Measurements from ENCODE around the gene ACP1. TPM values are rescaled to one million over a fixed set of nuclear protein-coding genes. Genes with fewer than 3 reads are reported as not detected.

ACP1 gene
- total and polyA plus RNA-seq, 10 of the 15 experiments (the other 5 are each of a cell fraction or from before 2014, with no cell fraction given) = 120 to 468 (median 175) TPM

DNA sequence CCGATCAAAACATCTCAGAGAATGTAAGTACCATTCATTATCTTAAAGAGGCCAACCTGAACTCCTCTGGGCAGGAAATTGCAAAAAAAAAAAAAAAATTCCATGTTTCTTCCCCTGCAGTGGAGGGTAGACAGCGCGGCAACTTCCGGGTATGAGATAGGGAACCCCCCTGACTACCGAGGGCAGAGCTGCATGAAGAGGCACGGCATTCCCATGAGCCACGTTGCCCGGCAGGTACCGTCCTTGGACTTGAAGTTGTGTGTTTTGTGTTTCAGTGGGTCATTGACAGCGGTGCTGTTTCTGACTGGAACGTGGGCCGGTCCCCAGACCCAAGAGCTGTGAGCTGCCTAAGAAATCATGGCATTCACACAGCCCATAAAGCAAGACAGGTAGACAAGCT is 7.2 kb downstream of the ACP1 start:
- Histone ChIP-seq H2AFZ (ENCODE audit: control insufficient read depth, low read depth, low read length) (no peak overlapping the region), H3K4me2 (ENCODE audit: control insufficient read depth, insufficient read depth) (no peak overlapping the region), H4K20me1 (ENCODE audit: control insufficient read depth, insufficient read depth) (peaks cover 4% of the 10 kb centered on the region; the same call in 1 of the 2 replicates), H3K27ac (ENCODE audit: control insufficient read depth, insufficient read depth) (no peak overlapping the region), H3K36me3 (ENCODE audit: control insufficient read depth in 2 of 2, insufficient read depth in 2 of 2, low read length in 1 of 2) (peaks cover 9 to 17% of the 10 kb centered on the region in 2 experiments), H3K27me3 (replicated peaks in 1 of 2; ENCODE audit: control insufficient read depth in 2 of 2, insufficient read depth in 2 of 2, low read length in 1 of 2) (no peaks in the 10 kb centered on the region), H3K4me3 (no peak overlapping the region), H3K9me3 (replicated peaks; ENCODE audit: control insufficient read depth, insufficient read depth, low read length) (no peaks in the 10 kb centered on the region), H3K9ac (ENCODE audit: control insufficient read depth, insufficient read depth, low read length) (no peak overlapping the region), H3K79me2 (ENCODE audit: control insufficient read depth, insufficient read depth, low read length) (peaks cover 53% of the 10 kb centered on the region), H3K4me1 (ENCODE audit: control insufficient read depth, insufficient read depth, low read length) (peaks cover 12% of the 10 kb centered on the region)
- no peak for FAIRE-seq
- 99% methylated on average over 12 of the region's 12 CpGs for WGBS (ENCODE audit: insufficient coverage, insufficient replicate concordance, low lambda C conversion rate, missing lambda C conversion rate)
- ATAC-seq = no peak
- ChIA-PET SMC1A (ENCODE audit: uncharacterized antibody, unreplicated experiment) (interaction anchor here (1.1 to 1.3 kb wide), 2 partner anchors 14 to 15 kb away, joined by 3 to 4 read pairs; no protein-coding TSS in a partner anchor), RAD21 (ENCODE audit: unreplicated experiment) (no interaction called here), CTCF (interaction anchor here (1.5 kb wide), 1 partner anchor 25 kb away, joined by 8 read pairs; no protein-coding TSS in a partner anchor), POLR2A (interaction anchor here (1.0 kb wide), 1 partner anchor 78 kb away, joined by 3 read pairs; no protein-coding TSS in a partner anchor)
- in situ Hi-C loops (cut with MboI) (no loop called here), intact Hi-C loops (cut with micrococcal nuclease; ENCODE audit: unreplicated experiment) (no loop called here)
- TF ChIP-seq, protein P1, sequence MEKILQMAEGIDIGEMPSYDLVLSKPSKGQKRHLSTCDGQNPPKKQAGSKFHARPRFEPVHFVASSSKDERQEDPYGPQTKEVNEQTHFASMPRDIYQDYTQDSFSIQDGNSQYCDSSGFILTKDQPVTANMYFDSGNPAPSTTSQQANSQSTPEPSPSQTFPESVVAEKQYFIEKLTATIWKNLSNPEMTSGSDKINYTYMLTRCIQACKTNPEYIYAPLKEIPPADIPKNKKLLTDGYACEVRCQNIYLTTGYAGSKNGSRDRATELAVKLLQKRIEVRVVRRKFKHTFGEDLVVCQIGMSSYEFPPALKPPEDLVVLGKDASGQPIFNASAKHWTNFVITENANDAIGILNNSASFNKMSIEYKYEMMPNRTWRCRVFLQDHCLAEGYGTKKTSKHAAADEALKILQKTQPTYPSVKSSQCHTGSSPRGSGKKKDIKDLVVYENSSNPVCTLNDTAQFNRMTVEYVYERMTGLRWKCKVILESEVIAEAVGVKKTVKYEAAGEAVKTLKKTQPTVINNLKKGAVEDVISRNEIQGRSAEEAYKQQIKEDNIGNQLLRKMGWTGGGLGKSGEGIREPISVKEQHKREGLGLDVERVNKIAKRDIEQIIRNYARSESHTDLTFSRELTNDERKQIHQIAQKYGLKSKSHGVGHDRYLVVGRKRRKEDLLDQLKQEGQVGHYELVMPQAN (conservative IDR thresholded peaks at IDR 0.05) = no peak
- TF ChIP-seq MLLT1 (IDR thresholded peaks at IDR 0.05) = no peak
- TF ChIP-seq, protein P2, sequence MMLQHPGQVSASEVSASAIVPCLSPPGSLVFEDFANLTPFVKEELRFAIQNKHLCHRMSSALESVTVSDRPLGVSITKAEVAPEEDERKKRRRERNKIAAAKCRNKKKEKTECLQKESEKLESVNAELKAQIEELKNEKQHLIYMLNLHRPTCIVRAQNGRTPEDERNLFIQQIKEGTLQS (IDR thresholded peaks at IDR 0.05; ENCODE audit: borderline replicate concordance, extremely low read depth, low read depth, low read length) = no peak
- TF ChIP-seq ZNF207 (IDR thresholded peaks at IDR 0.05; ENCODE audit: borderline replicate concordance) = no peak
- TF ChIP-seq POLR2AphosphoS2 (IDR thresholded peaks at IDR 0.05; ENCODE audit: low read depth, low read length) = no peak
- no peak for TF ChIP-seq EP300 (IDR thresholded peaks at IDR 0.05; ENCODE audit: borderline replicate concordance in 1 of 2, control insufficient read depth in 1 of 2, low read depth in 2 of 2, low read length in 2 of 2)
- TF ChIP-seq CHD4 (IDR thresholded peaks at IDR 0.05) = no peak
- no peak for TF ChIP-seq WRNIP1 (IDR thresholded peaks at IDR 0.05; ENCODE audit: borderline replicate concordance, low read depth, low read length)
- no peak for DNase-seq (ENCODE audit: low read depth, low spot score)
- no TSS peak for BruUV-seq (replicated peaks)
